A549 (cell line): ENCODE measurements around the gene CHN1.

Source experiments
- ESRRA ChIP-seq: fragments of 150-350 bp; IDR thresholded peaks from 2 replicates; pipeline ENCODE4 v1.6.1; 2014; ENCODE audit warnings: mild to moderate bottlenecking, low read length, borderline replicate concordance
- POLR2A ChIP-seq: IDR thresholded peaks from 2 replicates; pipeline ENCODE4 v1.6.1; 2012; ENCODE audit warnings: mild to moderate bottlenecking, low read length
- ZC3H11A ChIP-seq: fragments of 450-650 bp; IDR thresholded peaks from 2 replicates; pipeline ENCODE4 v1.6.1; 2014; ENCODE audit warnings: antibody characterized with exemption, mild to moderate bottlenecking

DNA sequence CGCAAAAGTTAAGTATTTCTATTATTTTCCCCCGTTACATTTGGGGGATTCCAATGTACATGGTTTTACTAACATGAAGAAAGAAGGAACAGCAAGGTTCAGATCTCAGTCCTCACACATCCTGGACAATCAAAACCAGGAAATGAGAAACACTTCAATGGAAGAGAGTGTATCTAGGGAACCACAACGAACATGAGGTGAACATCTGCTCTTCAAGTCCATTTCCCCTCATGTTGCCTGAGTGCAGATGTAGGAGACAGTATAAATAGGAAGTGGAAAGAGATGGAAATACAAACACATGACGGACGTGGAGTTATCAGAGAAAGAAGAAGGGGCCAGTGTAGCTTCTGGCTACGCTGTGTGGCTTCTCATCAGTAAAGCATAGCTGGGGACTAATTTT, 52.6 kb downstream of the CHN1 start:
- TF ChIP-seq ZC3H11A (no peak), ESRRA (no peak), POLR2A (no peak)
